NT2/D1 (cell line): ENCODE data around the gene KLK13.

Experiments used
- SUZ12 ChIP-seq: IDR thresholded peaks from 2 replicates; pipeline ENCODE4 v1.6.1; 2011; ENCODE audit not compliant: insufficient read length, insufficient read depth; ENCODE audit errors: extremely low read depth
- YY1 ChIP-seq: IDR thresholded peaks from 2 replicates; pipeline ENCODE4 v1.6.1; 2011; ENCODE audit not compliant: insufficient read length, insufficient read depth
- ZNF274 ChIP-seq: IDR thresholded peaks from 2 replicates; pipeline ENCODE4 v1.6.1; 2011; ENCODE audit warnings: mild to moderate bottlenecking, low read depth, low read length

DNA sequence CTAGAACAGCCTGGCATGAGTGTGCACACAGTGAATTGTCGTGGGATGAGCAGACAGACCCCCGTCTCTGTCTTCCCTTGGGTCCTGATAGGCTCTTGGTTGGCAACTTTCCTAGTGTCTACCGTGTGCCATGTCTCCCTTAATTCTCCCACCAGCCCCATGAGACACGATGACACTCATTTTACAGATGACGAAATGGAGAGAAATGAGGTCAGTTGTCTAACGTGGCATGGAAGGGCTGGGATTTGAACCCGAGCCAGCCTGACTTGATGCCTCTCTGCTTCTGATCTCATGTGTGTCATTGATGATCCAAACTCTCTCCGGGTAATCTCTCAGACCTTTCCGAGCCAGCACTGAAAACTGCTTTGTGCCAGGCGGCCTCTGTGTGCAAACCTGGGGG, 26.2 kb upstream of the KLK13 start:
- no peak for TF ChIP-seq SUZ12
- no peak for TF ChIP-seq YY1
- TF ChIP-seq ZNF274: no peak
